ENCODE results near the gene FBXO48. TPM values are rescaled to one million over a fixed set of nuclear protein-coding genes. Genes with fewer than 3 reads are reported as not detected.

The FBXO48 gene
- total and polyA plus RNA-seq, 12 donors = 0.27 to 1.2 (median 0.86) TPM

GRCh38 chr2:68414876-68415275 lies 52.2 kb downstream of the FBXO48 start:
- intact Hi-C loops (cut with DNase I) = no loop called here

GRCh38 chr2:68414452-68414851 lies 52.6 kb downstream of the FBXO48 start:
- DNase-seq (no peak), ATAC-seq (no peak)
- no peak for TF ChIP-seq CTCF (IDR thresholded peaks at IDR 0.05)
- Histone ChIP-seq H3K36me3 (no peaks in the 10 kb centered on the region), H3K9me3 (no peaks in the 10 kb centered on the region), H3K4me3 (no peak overlapping the region), H3K4me1 (peaks cover 0 to 30% (median 0%) of the 10 kb centered on the region in 9 donors), H3K27me3 (no peaks in the 10 kb centered on the region), H3K27ac (no peak overlapping the region)
- intact Hi-C loops (cut with DNase I) = no loop called here

More at GRCh38 chr2:68414876-68415275, 52.2 kb downstream of the FBXO48 start:
- no peak for DNase-seq
- TF ChIP-seq CTCF (IDR thresholded peaks at IDR 0.05) = no peak
- no peaks in the 10 kb centered on the region for H3K9me3 ChIP-seq
- H3K4me3 ChIP-seq = no peak overlapping the region
- ATAC-seq = peak in 3 of 8 donors; percentile 59 to 92 (median 73)
- no peaks in the 10 kb centered on the region for H3K27me3 ChIP-seq
- 34 to 48% methylated on average over 3 of the region's 3 CpGs for WGBS, 2 donors
- no peaks in the 10 kb centered on the region for H3K36me3 ChIP-seq
- peaks cover 0 to 30% (median 0%) of the 10 kb centered on the region in 9 donors for H3K4me1 ChIP-seq
- peak overlapping the region in 1 of 10 donors; percentile 29 for H3K27ac ChIP-seq

- H3K27ac ChIP-seq = no peak overlapping the region
- H3K4me1 ChIP-seq = peaks cover 0 to 26% (median 0%) of the 10 kb centered on the region in 9 donors
- TF ChIP-seq CTCF (IDR thresholded peaks at IDR 0.05) = no peak
- ATAC-seq (no peak), DNase-seq (no peak)
- intact Hi-C loops (cut with DNase I) = no loop called here
- no peaks in the 10 kb centered on the region for H3K27me3 ChIP-seq
- H3K36me3 ChIP-seq = no peaks in the 10 kb centered on the region
- H3K9me3 ChIP-seq = no peaks in the 10 kb centered on the region
- H3K4me3 ChIP-seq = no peak overlapping the region
- WGBS, 2 donors = 59 to 68% methylated on average over 2 of the region's 2 CpGs
These were observed 53.6 kb downstream of the FBXO48 start for GRCh38 chr2:68413466-68413865.

- intact Hi-C loops (cut with DNase I) = no loop called here
- ATAC-seq (no peak), DNase-seq (no peak)
- H3K9me3 ChIP-seq = peaks cover 0 to 3% (median 0%) of the 10 kb centered on the region in 11 donors
- 59 to 80% methylated on average over 4 of the region's 4 CpGs for WGBS, 2 donors
- H3K4me1 ChIP-seq = peaks cover 0 to 18% (median 0%) of the 10 kb centered on the region in 9 donors
- H3K4me3 ChIP-seq = no peak overlapping the region
- no peak for TF ChIP-seq CTCF (IDR thresholded peaks at IDR 0.05)
- H3K27me3 ChIP-seq = no peaks in the 10 kb centered on the region
- H3K27ac ChIP-seq = no peak overlapping the region
- H3K36me3 ChIP-seq = no peaks in the 10 kb centered on the region
These were observed 54.8 kb downstream of the FBXO48 start for GRCh38 chr2:68412127-68412819.
